Epithelial cell of alveolus of lung (primary cell): ENCODE data around the gene RAB33A. TPM values are rescaled to one million over a fixed set of nuclear protein-coding genes. Genes with fewer than 3 reads are reported as not detected.

Experiments
- total RNA-seq: library from RNA; depleted of rRNA; stranded (reverse); fragments of >200 nt; gene quantifications from 2 replicates; pipeline ENCODE4 v1.2.1, GENCODE V29; 2015

Gene RAB33A
- 4.8 TPM in 1 of 2 replicates, not detected in the other for total RNA-seq

GRCh38 chrX:130171446-130172126, at the start of gene RAB33A:
TSS of gene RAB33A (plus strand) at chrX:130171962. CDS start at chrX:130172063, 101 bp downstream.

GRCh38 chrX:130165703-130166502, 5.9 kb upstream of the RAB33A start, which contains the start of gene AIFM1:
TSS of gene AIFM1 (minus strand) at chrX:130165841. CDS start at chrX:130165656, 185 bp downstream.

Other genes starting within 250 kb of the RAB33A start
- gene BCORL1, start 189.3 kb upstream of the RAB33A start, total RNA-seq = 2.5 and 13.5 TPM in 2 replicates
- gene ELF4, start 61.5 kb upstream of the RAB33A start, total RNA-seq = 12.5 and 18.9 TPM in 2 replicates
- gene AIFM1, start 6.1 kb upstream of the RAB33A start, total RNA-seq = 14.6 and 18.3 TPM in 2 replicates
- 4.5 and 8.3 TPM in 2 replicates for gene ZNF280C, start 96.9 kb downstream of the RAB33A start, total RNA-seq
- 8.1 and 18.0 TPM in 2 replicates for gene SLC25A14, start 168.0 kb downstream of the RAB33A start, total RNA-seq
- not detected in 2 replicates for gene GPR119, start 213.7 kb downstream of the RAB33A start, total RNA-seq
- 14.5 and 30.9 TPM in 2 replicates for gene RBMX2, start 230.0 kb downstream of the RAB33A start, total RNA-seq